Mesodermal cell (in vitro differentiated cells): ENCODE measurements around the gene JCAD.

ENCODE experiments used
- H3K27ac ChIP-seq: 2 replicates; pipeline ENCODE4 v1.7.0; 2013; ENCODE audit warnings: mild to moderate bottlenecking, low read depth, low read length, moderate library complexity; ENCODE audit not compliant: severe bottlenecking
- H3K36me3 ChIP-seq: 2 replicates; pipeline ENCODE4 v1.7.1; 2013; ENCODE audit warnings: mild to moderate bottlenecking, low read length, moderate library complexity; ENCODE audit not compliant: control insufficient read depth, insufficient read depth
- H3K4me1 ChIP-seq: one replicate; pipeline ENCODE4 v1.7.1; 2013; ENCODE audit warnings: mild to moderate bottlenecking, low read length; ENCODE audit not compliant: insufficient read depth, control insufficient read depth, poor library complexity, severe bottlenecking
- H3K4me3 ChIP-seq: 2 replicates; pipeline ENCODE4 v1.7.0; 2013; ENCODE audit warnings: low read length, control low read depth, mild to moderate bottlenecking; ENCODE audit not compliant: insufficient read depth, poor library complexity, severe bottlenecking; ENCODE audit errors: extremely low read depth
- H3K9me3 ChIP-seq: 2 replicates; pipeline ENCODE4 v1.7.1; 2013; ENCODE audit warnings: mild to moderate bottlenecking, low read length, moderate library complexity; ENCODE audit not compliant: control insufficient read depth
- whole genome bisulfite sequencing, 2 experiments: methylation state at CpG; one replicate each; pipeline ENCODE4 v1.1.5; 2013; ENCODE audit warnings: missing lambda C conversion rate in 2 of 2; ENCODE audit not compliant: insufficient coverage in 2 of 2; 5-methylcytosine and 5-hydroxymethylcytosine counted together

JCAD gene

DNA sequence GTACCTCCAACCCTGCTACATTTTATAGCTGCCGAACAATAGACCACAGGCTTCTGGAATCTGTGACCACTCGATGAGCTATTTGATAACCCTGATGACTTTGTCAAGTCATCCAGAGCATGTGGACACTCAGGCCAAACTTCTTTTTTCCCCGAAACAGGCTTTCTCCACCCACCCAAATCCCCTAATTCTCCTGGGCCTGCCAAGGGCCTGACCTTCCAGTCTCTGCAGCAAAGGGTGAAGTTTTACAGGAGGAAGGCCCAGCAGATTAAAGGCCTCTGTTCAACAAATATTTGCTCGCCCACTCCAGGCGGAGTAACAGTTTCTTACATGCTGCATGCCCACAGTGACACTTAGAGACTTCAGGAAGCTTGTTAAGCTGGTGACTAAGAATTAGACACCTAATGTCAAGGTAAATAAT is 2.0 kb downstream of the JCAD start:
- Histone ChIP-seq H3K4me3 (peak overlapping the region; percentile 76), H3K4me1 (peaks cover 38% of the 10 kb centered on the region), H3K27ac (peak overlapping the region; percentile 98), H3K9me3 (no peaks in the 10 kb centered on the region), H3K36me3 (peaks cover 11% of the 10 kb centered on the region)
- 51 to 54% methylated on average over 3 to 5 of the region's 5 CpGs for WGBS, 2 experiments

DNA sequence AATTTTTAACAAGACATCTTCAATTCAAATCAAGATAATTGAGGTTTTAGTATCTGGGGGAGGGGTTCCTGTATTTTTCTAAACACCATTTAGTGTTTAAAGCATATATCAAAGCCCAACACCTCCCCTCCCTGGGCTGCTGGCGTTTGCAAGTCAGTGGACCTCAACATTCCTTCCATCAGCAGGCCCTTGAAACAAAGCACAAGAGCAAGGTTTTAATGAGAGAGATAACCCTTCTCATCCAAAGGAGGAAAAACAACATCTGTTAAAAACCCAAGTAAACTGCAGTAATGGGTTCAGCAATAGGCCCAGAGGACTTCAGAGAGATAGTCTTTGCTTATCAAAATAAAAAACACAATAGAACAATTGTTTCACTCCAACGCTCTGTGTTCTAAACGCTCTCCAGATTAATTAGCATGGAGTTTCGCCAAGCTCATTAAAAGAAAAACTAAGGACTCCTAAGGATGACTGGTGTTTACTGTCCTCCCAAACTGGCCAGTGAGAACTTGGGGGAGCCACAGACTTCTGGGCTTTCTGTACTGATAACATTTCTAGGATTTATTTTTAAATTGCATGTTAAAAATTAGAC is 2.5 kb downstream of the JCAD start:
- Histone ChIP-seq H3K4me1 (peaks cover 44% of the 10 kb centered on the region), H3K36me3 (peaks cover 16% of the 10 kb centered on the region), H3K27ac (peak overlapping the region; percentile 98), H3K4me3 (peak overlapping the region; percentile 76), H3K9me3 (no peaks in the 10 kb centered on the region)
- 24 to 33% methylated on average over 3 of the region's 4 CpGs for WGBS, 2 experiments

DNA sequence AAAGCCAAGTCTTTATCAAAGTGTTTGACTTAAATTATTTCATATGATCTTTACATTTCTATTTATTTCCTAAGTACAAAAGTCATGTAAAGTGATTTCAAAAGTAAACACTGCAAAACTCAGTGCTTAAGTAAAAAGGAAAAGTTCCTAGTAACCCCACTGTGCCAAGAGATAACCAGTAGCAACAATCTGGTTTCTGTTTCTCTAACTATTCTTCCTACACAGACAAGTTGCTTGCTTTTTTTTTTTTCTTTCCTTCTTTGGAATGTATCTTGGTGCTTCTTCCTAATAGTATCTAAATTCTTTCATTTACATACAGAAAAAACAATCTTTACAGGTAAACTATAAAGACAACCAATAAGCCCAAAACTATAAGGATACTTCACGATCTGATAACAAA is 3.1 kb downstream of the JCAD start:
- peak overlapping the region; percentile 76 for H3K4me3 ChIP-seq
- H3K9me3 ChIP-seq: no peaks in the 10 kb centered on the region
- H3K36me3 ChIP-seq: peaks cover 22% of the 10 kb centered on the region
- peak overlapping the region; percentile 98 for H3K27ac ChIP-seq
- H3K4me1 ChIP-seq: peaks cover 44% of the 10 kb centered on the region
- WGBS, 2 experiments: 80% methylated on average over 1 of the region's 1 CpG; no CpG with 5 or more reads in 1 of the 2 experiments

DNA sequence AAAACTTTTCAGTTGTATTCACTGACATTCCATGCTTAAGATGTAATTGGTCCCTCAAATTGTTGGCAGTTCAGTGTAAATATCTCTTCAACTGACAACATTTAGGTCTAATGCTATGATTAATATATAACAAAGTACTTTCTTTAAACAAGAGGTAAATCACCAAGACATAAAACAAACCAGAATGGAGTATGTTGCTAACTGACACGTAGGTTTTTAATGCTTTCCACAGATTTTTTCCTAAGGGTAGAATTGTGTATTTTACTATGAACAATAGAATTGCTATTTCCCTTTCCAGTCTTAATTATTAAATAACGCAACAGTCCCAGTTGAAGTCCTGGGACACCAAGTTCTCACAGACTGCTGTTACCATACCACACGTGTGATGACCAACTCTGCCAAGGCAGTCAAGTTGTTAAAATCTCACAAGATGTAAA is 4.1 kb downstream of the JCAD start:
- WGBS, 2 experiments: 60 to 100% methylated on average over 1 of the region's 3 CpGs
- Histone ChIP-seq H3K4me3 (peak overlapping the region; percentile 3), H3K27ac (no peak overlapping the region)

DNA sequence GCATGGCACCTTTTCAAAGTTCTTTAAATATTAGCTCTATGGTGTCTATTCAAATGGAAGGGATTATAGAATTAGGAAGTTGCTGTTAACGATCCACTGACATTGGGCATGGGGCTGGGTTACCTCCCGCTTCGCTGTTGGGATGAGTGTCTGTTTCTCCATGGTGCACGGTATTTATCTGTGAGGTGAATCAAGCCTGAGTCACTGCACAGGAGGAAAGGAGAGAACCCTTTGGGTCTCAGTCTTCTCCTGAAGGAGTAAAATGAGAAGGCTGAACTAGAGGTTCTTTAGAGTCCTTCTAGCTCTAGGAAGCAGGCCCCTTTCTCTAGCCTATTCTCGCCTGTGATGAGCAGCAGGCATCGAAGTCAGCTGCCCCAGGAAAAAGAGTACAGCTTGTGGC is 7.3 kb downstream of the JCAD start:
- Histone ChIP-seq H3K27ac (no peak overlapping the region), H3K36me3 (peaks cover 47% of the 10 kb centered on the region), H3K4me1 (peaks cover 27% of the 10 kb centered on the region), H3K9me3 (no peaks in the 10 kb centered on the region), H3K4me3 (no peak overlapping the region)
- 89 to 93% methylated on average over 3 to 4 of the region's 6 CpGs for WGBS, 2 experiments

More for the DNA sequence above, 4.1 kb downstream of the JCAD start:
- Histone ChIP-seq H3K9me3 (no peaks in the 10 kb centered on the region), H3K4me1 (peaks cover 40% of the 10 kb centered on the region), H3K36me3 (peaks cover 26% of the 10 kb centered on the region)

DNA sequence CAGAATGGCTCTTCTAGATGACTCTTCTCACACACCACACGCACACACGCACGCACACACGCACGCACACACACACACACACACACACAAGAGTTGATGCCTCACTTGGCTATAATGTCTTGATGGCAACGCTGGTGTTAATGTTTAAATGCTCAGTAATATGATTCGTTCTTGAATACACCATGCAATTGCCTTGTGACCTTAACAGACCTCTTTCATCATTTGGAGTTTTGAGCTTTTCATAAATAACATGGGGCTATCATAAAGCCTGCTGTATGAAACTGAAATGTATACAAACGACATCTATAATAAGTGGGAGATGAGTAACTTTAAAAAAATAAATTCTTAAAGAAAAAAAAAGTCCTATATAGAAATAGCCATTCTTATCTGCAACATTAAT is 8.2 kb downstream of the JCAD start:
- Histone ChIP-seq H3K4me3 (no peak overlapping the region), H3K36me3 (peaks cover 54% of the 10 kb centered on the region), H3K9me3 (no peaks in the 10 kb centered on the region), H3K27ac (no peak overlapping the region), H3K4me1 (peaks cover 23% of the 10 kb centered on the region)
- WGBS, 2 experiments: 67% methylated on average over 3 of the region's 8 CpGs; no CpG with 5 or more reads in 1 of the 2 experiments

DNA sequence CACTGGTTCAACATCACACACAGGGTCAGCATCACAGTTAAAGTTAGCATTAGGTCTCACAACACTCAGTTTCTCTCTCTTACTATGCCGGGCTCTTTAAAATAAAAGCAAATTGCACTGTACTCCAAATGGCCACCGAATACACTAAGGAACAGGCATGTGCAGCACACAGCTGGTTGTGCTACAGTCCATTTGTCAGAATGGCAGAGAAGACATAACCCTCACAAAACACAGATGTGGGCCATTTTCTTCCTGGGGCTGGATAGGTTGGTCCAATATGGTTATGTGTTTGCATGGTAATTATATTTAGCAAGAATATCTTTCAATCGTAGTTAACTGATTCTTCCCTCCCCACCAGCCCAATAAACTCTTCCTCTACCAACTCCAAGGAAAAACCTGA is 9.0 kb downstream of the JCAD start:
- Histone ChIP-seq H3K9me3 (no peaks in the 10 kb centered on the region), H3K4me3 (no peak overlapping the region), H3K36me3 (peaks cover 62% of the 10 kb centered on the region), H3K4me1 (peaks cover 19% of the 10 kb centered on the region), H3K27ac (no peak overlapping the region)
- 100% methylated on average over 1 to 3 of the region's 3 CpGs for WGBS, 2 experiments

DNA sequence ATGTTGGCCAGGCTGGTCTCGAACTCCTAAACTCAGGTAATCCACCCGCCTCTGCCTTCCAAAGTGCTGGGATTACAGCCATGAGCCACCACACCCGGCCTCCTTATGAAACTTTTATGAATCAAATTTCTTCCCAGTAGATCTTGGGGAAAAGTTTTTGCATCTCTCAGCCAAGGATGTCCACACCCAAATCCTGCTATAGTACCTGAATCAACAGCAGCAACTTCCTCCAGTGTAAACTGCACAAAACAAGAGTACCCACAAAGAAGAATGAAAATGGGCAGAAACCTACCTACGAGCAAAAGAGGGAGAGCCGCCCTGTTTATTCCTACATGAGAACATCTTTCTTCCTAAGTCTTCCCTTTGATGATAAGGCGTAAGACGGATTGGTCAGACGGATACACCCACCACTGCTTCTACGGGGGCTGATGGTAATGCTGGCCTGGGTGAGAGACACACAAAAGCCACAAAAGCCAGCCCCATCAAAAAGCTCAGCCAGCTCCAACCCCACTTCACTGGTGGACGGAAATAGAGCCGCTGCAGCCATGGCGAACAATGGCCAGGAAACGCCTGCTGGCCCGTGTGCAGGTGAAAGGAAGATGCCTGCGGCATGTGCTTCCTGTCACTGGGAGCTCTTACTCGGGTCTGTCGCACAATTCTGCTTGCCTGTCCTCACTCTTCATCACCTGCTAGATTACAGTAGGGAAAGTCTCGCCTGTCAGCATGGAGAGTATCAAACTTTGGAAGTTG is 10.4 kb downstream of the JCAD start:
- H3K27ac ChIP-seq: no peak overlapping the region
- H3K4me3 ChIP-seq: no peak overlapping the region
- H3K36me3 ChIP-seq: peaks cover 77% of the 10 kb centered on the region
- H3K9me3 ChIP-seq: no peaks in the 10 kb centered on the region
- 77 to 90% methylated on average over 11 of the region's 18 CpGs for WGBS, 2 experiments
- peaks cover 12% of the 10 kb centered on the region for H3K4me1 ChIP-seq

DNA sequence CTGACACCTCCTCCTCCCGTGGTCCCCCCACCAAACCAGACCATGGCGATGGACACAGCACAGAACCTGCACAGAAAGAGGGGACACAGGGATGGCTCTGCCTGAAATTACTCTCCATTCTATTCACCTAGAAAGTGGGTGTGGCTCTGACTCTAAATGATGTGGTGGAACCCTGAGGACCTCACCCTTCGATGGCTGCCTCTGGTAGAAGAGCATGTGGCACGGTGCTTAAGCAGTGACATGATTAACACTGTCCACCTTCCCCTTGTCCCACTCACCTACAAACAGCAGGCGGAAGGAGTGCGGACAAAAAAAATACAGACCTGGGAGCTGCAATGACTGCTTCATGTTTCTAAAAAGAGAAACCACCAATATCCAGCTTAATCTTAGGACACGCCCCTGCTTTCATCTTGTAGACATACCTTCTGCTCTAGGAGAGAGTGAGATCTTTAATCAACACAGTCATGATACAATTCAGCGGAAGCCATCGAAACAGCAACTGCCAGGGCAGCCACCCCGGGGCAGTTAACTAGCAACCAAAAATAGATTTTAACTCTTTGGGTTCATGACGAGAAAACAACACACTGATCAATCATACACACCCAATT is 11.4 kb downstream of the JCAD start:
- H3K27ac ChIP-seq: no peak overlapping the region
- H3K9me3 ChIP-seq: no peaks in the 10 kb centered on the region
- H3K36me3 ChIP-seq: peaks cover 81% of the 10 kb centered on the region
- H3K4me3 ChIP-seq: no peak overlapping the region
- peaks cover 11% of the 10 kb centered on the region for H3K4me1 ChIP-seq
- WGBS, 2 experiments: 95 to 96% methylated on average over 7 to 8 of the region's 11 CpGs

DNA sequence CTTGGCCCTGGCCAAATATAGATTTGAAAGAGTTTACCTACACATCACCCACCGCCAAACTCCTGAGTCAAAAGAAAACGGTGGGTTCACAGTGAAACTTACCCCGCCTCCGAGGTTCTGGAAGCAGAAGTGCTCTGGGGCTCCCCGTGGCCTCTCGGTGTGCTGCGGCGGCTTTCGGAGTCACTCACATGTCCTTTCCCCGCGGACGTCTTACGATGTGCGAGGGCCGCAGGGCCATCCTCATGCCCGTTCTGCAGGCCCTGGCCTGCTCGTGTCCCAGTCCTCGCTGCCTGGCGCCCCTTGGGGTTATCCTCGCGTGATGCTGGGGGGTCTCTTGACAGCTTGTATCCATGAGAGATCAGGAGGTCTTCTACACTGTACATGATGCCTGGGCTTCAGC is 12.0 kb downstream of the JCAD start:
- WGBS, 2 experiments: 94 to 97% methylated on average over 12 to 21 of the region's 21 CpGs
- H3K9me3 ChIP-seq: no peaks in the 10 kb centered on the region
- peaks cover 81% of the 10 kb centered on the region for H3K36me3 ChIP-seq
- H3K27ac ChIP-seq: no peak overlapping the region
- no peak overlapping the region for H3K4me3 ChIP-seq
- peaks cover 8% of the 10 kb centered on the region for H3K4me1 ChIP-seq
